Measurements from ENCODE around the gene FUCA1.

GRCh38 chr1:23810818-23811540 is 57.1 kb downstream of the FUCA1 start:
- TF ChIP-seq TEAD4 (IDR thresholded peaks at IDR 0.05): no peak
- TF ChIP-seq REST (IDR thresholded peaks at IDR 0.05; ENCODE audit: low read depth): no peak
- no peak for TF ChIP-seq EP300 (IDR thresholded peaks at IDR 0.05; ENCODE audit: borderline replicate concordance)
